HepG2 (cell line): ENCODE data around the gene EYA4. TPM values are rescaled to one million over a fixed set of nuclear protein-coding genes. Genes with fewer than 3 reads are reported as not detected.

Experiments used
- FOXJ3 ChIP-seq: sonication (generic); formaldehyde crosslinking; IDR thresholded peaks from 2 replicates; pipeline ENCODE4 v1.4.0; 2020; ENCODE audit warnings: missing genetic modification reagents, mild to moderate bottlenecking, borderline replicate concordance
- ZBTB33 ChIP-seq: sonication (generic); formaldehyde crosslinking; IDR thresholded peaks from 2 replicates; pipeline ENCODE4 v1.4.0; 2020; ENCODE audit warnings: missing genetic modification reagents
- ZBTB43 ChIP-seq: sonication (generic); formaldehyde crosslinking; conservative IDR thresholded peaks from 2 replicates; pipeline ENCODE4 v1.4.0; 2020; ENCODE audit warnings: missing genetic modification reagents
- ZFP41 ChIP-seq: sonication (generic); formaldehyde crosslinking; IDR thresholded peaks from 2 replicates; pipeline ENCODE4 v1.4.0; 2020; ENCODE audit warnings: mild to moderate bottlenecking, missing genetic modification reagents, borderline replicate concordance
- ZNF180 ChIP-seq: sonication (generic); formaldehyde crosslinking; IDR thresholded peaks from 2 replicates; pipeline ENCODE4 v1.4.0; 2020; ENCODE audit warnings: low read depth, missing genetic modification reagents, borderline replicate concordance
- ZNF672 ChIP-seq: sonication (generic); formaldehyde crosslinking; IDR thresholded peaks from 2 replicates; pipeline ENCODE4 v1.8.1; 2022; ENCODE audit warnings: missing genetic modification reagents
- polyA plus RNA-seq, 8 experiments: library from polyadenylated mRNA; depleted of rRNA in 3 of 8; stranded (reverse) in 7 of 8; unstranded in 1 of 8; fragments of >200 nt; fragmentation: Illumina TruSeq in 4 of 8; extraction: Trizol in 4 of 8; gene quantifications; 2 replicates each; pipeline versions ENCODE4 v1.2.1 to v1.2.3, GENCODE V29; 2011 to 2016; ENCODE audit warnings: low read depth in 4 of 8, missing spikeins in 1 of 8, mixed read lengths in 1 of 8; ENCODE audit not compliant: insufficient read depth in 1 of 8
- total RNA-seq, 5 experiments: library from RNA; depleted of rRNA; stranded (reverse); fragments of >200 nt; fragmentation: Illumina TruSeq; extraction: Trizol; gene quantifications; 2 replicates each; pipeline ENCODE4 v1.2.3, GENCODE V29; 2016; ENCODE audit warnings: low read depth in 1 of 5
- TF ChIP-seq, protein P1 (sequence below), 2 experiments: IDR thresholded peaks; 2 replicates each; pipeline ENCODE4 v1.6.1; 2011 to 2012; ENCODE audit warnings: low read length in 2 of 2, borderline replicate concordance in 1 of 2, low read depth in 1 of 2, mild to moderate bottlenecking in 1 of 2, moderate library complexity in 1 of 2

The EYA4 gene
- total and polyA plus RNA-seq, 2 of the 13 experiments (the other 11 are each of a cell fraction or from before 2014, with no cell fraction given) = not detected

GRCh38 chr6:133411757-133412156 lies 170.6 kb downstream of the EYA4 start (continued):
- no peak for TF ChIP-seq ZFP41 (CRISPR knock-in tag)
- no peak for TF ChIP-seq ZNF180 (CRISPR knock-in tag)
- TF ChIP-seq ZNF672 (CRISPR knock-in tag) = no peak
- TF ChIP-seq ZBTB43 (CRISPR knock-in tag) = no peak
- TF ChIP-seq, protein P1, sequence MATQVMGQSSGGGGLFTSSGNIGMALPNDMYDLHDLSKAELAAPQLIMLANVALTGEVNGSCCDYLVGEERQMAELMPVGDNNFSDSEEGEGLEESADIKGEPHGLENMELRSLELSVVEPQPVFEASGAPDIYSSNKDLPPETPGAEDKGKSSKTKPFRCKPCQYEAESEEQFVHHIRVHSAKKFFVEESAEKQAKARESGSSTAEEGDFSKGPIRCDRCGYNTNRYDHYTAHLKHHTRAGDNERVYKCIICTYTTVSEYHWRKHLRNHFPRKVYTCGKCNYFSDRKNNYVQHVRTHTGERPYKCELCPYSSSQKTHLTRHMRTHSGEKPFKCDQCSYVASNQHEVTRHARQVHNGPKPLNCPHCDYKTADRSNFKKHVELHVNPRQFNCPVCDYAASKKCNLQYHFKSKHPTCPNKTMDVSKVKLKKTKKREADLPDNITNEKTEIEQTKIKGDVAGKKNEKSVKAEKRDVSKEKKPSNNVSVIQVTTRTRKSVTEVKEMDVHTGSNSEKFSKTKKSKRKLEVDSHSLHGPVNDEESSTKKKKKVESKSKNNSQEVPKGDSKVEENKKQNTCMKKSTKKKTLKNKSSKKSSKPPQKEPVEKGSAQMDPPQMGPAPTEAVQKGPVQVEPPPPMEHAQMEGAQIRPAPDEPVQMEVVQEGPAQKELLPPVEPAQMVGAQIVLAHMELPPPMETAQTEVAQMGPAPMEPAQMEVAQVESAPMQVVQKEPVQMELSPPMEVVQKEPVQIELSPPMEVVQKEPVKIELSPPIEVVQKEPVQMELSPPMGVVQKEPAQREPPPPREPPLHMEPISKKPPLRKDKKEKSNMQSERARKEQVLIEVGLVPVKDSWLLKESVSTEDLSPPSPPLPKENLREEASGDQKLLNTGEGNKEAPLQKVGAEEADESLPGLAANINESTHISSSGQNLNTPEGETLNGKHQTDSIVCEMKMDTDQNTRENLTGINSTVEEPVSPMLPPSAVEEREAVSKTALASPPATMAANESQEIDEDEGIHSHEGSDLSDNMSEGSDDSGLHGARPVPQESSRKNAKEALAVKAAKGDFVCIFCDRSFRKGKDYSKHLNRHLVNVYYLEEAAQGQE (IDR thresholded peaks at IDR 0.05; ENCODE audit: borderline replicate concordance in 1 of 2, low read depth in 1 of 2, low read length in 2 of 2) = no peak
- TF ChIP-seq ZBTB33 (CRISPR knock-in tag) = no peak
- TF ChIP-seq FOXJ3 (CRISPR knock-in tag) = no peak
